Measurements from ENCODE around the gene FOCAD. TPM values are rescaled to one million over a fixed set of nuclear protein-coding genes. Genes with fewer than 3 reads are reported as not detected.
"Not testable (repeated sequence)": the region's sequence is repeated elsewhere in the genome, so short reads cannot be mapped to it uniquely, and the experiment has no call there.

FOCAD gene
- total RNA-seq, 2 experiments from 2014 or later, result 13.8 to 18.5 TPM

DNA sequence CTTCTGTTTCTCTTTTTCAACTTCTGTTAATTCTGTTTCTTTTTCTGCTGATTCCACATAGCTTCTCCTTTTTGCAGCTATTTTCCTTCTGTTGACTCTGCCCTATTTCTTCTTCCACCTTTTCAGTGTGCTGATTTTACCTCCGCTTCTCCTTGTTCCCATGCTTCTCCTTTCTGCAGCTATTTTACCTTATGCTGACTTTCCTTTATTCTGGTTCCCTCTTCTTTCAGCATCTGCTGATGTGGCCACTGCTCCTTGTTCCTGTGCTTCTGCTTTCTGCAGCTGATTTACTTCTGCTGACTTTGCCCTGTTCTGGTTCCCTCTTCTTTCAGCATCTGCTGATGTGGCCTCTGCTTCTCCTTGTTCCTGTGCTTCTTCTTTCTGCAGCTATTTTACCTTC lies 288.6 kb downstream of the FOCAD start:
- peak overlapping the region; percentile 64 for H3K27ac ChIP-seq (ENCODE audit: low read depth, low read length, poor library complexity, severe bottlenecking)
- H2AFZ ChIP-seq (ENCODE audit: low read length), result no peak overlapping the region
- CTCF ChIA-PET (ENCODE audit: unreplicated experiment), result no interaction called here

DNA sequence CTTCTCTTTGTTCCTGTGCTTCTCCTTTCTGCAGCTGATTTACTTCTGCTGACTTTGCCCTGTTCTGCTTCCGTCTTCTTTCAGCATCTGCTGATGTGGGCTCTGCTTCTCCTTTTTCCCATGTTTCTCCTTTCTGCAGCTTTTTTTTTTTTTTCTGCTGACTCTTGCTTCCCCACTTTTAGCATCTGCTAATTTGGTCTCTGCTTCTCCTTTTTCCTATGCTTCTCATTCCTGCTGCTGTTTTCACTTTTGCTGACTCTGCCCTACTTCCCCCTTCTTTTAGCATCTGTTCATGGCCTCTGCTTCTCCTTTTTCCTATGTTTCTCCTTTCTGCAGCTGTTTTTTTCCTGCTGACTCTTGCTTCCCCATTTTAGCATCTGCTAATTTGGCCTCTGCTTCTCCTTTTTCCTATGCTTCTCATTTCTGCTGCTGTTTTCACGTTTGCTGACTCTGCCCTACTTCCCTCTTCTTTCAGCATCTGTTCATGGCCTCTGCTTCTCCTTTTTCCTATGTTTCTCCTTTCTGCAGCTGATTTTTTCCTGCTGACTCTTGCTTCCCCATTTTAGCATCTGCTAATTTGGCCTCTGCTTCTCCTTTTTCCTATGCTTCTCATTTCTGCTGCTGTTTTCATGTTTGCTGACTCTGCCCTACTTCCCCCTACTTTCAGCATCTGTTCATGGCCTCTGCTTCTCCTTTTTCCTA lies 289.3 kb downstream of the FOCAD start:
- H3K9me3 ChIP-seq (ENCODE audit: low read length), result peaks cover 24% of the 10 kb centered on the region
- H3K4me2 ChIP-seq (ENCODE audit: low read length); BruUV-seq (replicated peaks); H3K4me3 ChIP-seq (ENCODE audit: low read depth, low read length, poor library complexity, severe bottlenecking); H2AFZ ChIP-seq (ENCODE audit: low read length); H4K20me1 ChIP-seq (ENCODE audit: insufficient read depth, low read length); H3K9me2 ChIP-seq (ENCODE audit: insufficient read depth, low read length); H3K36me3 ChIP-seq (ENCODE audit: insufficient read depth, low read length); H3K79me2 ChIP-seq (ENCODE audit: insufficient read depth, low read depth, low read length); CTCF ChIA-PET (ENCODE audit: unreplicated experiment); intact Hi-C loops (cut with micrococcal nuclease; ENCODE audit: unreplicated experiment): not testable (repeated sequence)
- DNase-seq (ENCODE audit: low spot score), result peak; percentile 24
- H3K4me1 ChIP-seq (ENCODE audit: insufficient read depth, low read length, poor library complexity, severe bottlenecking), result peaks cover 21% of the 10 kb centered on the region
- POLR2A ChIA-PET, result interaction anchor here (0.7 kb wide), 1 partner anchor 918 kb away, joined by 3 read pairs; no protein-coding TSS in a partner anchor
- peak overlapping the region; percentile 64 for H3K27ac ChIP-seq (ENCODE audit: low read depth, low read length, poor library complexity, severe bottlenecking)

More for the DNA sequence above, 288.6 kb downstream of the FOCAD start:
- no peak for DNase-seq (ENCODE audit: low spot score)
- intact Hi-C loops (cut with micrococcal nuclease; ENCODE audit: unreplicated experiment), result no loop called here
- peaks cover 24% of the 10 kb centered on the region for H3K9me3 ChIP-seq (ENCODE audit: low read length)
- no peak overlapping the region for H3K4me2 ChIP-seq (ENCODE audit: low read length)
- H3K36me3 ChIP-seq (ENCODE audit: insufficient read depth, low read length), result no peaks in the 10 kb centered on the region; the same call in 1 of the 2 replicates
- H3K9me2 ChIP-seq (ENCODE audit: insufficient read depth, low read length), result no peaks in the 10 kb centered on the region
- POLR2A ChIA-PET, result interaction anchor here (0.6 to 0.7 kb wide), 2 partner anchors 599 to 917 kb away, joined by 3 read pairs; no protein-coding TSS in a partner anchor
- TF ChIP-seq, protein P1, sequence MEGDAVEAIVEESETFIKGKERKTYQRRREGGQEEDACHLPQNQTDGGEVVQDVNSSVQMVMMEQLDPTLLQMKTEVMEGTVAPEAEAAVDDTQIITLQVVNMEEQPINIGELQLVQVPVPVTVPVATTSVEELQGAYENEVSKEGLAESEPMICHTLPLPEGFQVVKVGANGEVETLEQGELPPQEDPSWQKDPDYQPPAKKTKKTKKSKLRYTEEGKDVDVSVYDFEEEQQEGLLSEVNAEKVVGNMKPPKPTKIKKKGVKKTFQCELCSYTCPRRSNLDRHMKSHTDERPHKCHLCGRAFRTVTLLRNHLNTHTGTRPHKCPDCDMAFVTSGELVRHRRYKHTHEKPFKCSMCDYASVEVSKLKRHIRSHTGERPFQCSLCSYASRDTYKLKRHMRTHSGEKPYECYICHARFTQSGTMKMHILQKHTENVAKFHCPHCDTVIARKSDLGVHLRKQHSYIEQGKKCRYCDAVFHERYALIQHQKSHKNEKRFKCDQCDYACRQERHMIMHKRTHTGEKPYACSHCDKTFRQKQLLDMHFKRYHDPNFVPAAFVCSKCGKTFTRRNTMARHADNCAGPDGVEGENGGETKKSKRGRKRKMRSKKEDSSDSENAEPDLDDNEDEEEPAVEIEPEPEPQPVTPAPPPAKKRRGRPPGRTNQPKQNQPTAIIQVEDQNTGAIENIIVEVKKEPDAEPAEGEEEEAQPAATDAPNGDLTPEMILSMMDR (conservative IDR thresholded peaks at IDR 0.05; ENCODE audit: low read length), result no peak
- no peak for TF ChIP-seq EZH2phosphoT487 (IDR thresholded peaks at IDR 0.05; ENCODE audit: borderline replicate concordance, low read depth, low read length)
- no peak overlapping the region for H3K4me3 ChIP-seq (ENCODE audit: low read depth, low read length, poor library complexity, severe bottlenecking)
- H3K79me2 ChIP-seq (ENCODE audit: insufficient read depth, low read depth, low read length), result no peaks in the 10 kb centered on the region
- H4K20me1 ChIP-seq (ENCODE audit: insufficient read depth, low read length), result no peaks in the 10 kb centered on the region
- H3K4me1 ChIP-seq (ENCODE audit: insufficient read depth, low read length, poor library complexity, severe bottlenecking), result peaks cover 21% of the 10 kb centered on the region
- no TSS peak for BruUV-seq (replicated peaks)

DNA sequence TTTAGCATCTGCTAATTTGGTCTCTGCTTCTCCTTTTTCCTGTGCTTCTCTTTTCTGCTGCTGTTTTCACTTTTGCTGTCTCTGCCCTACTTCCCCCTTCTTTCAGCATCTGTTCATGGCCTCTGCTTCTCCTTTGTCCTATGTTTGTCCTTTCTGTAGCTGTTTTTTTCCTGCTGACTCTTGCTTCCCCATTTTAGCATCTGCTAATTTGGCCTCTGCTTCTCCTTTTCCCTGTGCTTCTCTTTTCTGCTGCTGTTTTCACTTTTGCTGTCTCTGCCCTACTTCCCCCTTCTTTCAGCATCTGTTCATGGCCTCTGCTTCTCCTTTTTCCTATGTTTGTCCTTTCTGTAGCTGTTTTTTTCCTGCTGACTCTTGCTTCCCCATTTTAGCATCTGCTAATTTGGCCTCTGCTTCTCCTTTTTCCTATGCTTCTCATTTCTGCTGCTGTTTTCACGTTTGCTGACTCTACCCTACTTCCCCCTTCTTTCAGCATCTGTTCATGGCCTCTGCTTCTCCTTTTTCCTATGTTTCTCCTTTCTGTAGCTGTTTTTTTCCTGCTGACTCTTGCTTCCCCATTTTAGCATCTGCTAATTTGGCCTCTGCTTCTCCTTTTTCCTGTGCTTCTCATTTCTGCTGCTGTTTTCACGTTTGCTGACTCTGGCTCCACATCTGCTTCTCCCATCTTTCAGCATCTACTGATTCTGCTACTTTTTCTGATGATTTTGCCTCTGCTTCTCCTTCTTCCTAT lies 290.3 kb downstream of the FOCAD start:
- intact Hi-C loops (cut with micrococcal nuclease; ENCODE audit: unreplicated experiment), result not testable (repeated sequence)

More for the DNA sequence above, 290.3 kb downstream of the FOCAD start:
- H3K36me3 ChIP-seq (ENCODE audit: insufficient read depth, low read length); POLR2A ChIA-PET; H4K20me1 ChIP-seq (ENCODE audit: insufficient read depth, low read length); H3K4me3 ChIP-seq (ENCODE audit: low read depth, low read length, poor library complexity, severe bottlenecking); BruUV-seq (replicated peaks); H3K79me2 ChIP-seq (ENCODE audit: insufficient read depth, low read depth, low read length); H3K9me2 ChIP-seq (ENCODE audit: insufficient read depth, low read length); H2AFZ ChIP-seq (ENCODE audit: low read length); DNase-seq (ENCODE audit: low spot score); CTCF ChIA-PET (ENCODE audit: unreplicated experiment); H3K4me2 ChIP-seq (ENCODE audit: low read length): not testable (repeated sequence)
- Histone ChIP-seq H3K4me1 (ENCODE audit: insufficient read depth, low read length, poor library complexity, severe bottlenecking) (peaks cover 21% of the 10 kb centered on the region), H3K9me3 (ENCODE audit: low read length) (peaks cover 24% of the 10 kb centered on the region), H3K27ac (ENCODE audit: low read depth, low read length, poor library complexity, severe bottlenecking) (peak overlapping the region; percentile 64)
